Measurements from ENCODE around the gene BCOR. TPM values are rescaled to one million over a fixed set of nuclear protein-coding genes. Genes with fewer than 3 reads are reported as not detected.

BCOR gene
- total and polyA plus RNA-seq, 2 of the 4 experiments (the other 2 are of a cell fraction): 7.5 to 9.0 TPM

- no peak overlapping the region for H2BK20ac ChIP-seq (ENCODE audit: low read depth, low read length)
- H3K4me2 ChIP-seq (ENCODE audit: low read depth, low read length): no peak overlapping the region
- no peak overlapping the region for H4K8ac ChIP-seq (ENCODE audit: low read depth in 2 of 2, low read length in 2 of 2)
- no peak overlapping the region for H3K9ac ChIP-seq (ENCODE audit: low read depth, low read length)
- H3K9me3 ChIP-seq (ENCODE audit: control insufficient read depth, insufficient read depth, low read length): no peaks in the 10 kb centered on the region
- dilution Hi-C loops (cut with HindIII; ENCODE audit: low sequenced_read_pairs, unreplicated experiment): no loop called here
- peak; percentile 70 for DNase-seq
- intact Hi-C loops (cut with micrococcal nuclease): no loop called here
- H3K4me1 ChIP-seq (ENCODE audit: control insufficient read depth, insufficient read depth, low read length): peaks cover 8% of the 10 kb centered on the region
- H2AK5ac ChIP-seq (ENCODE audit: low read depth, low read length): 0 out of 2 replicates have a peak overlapping the region, but pooled peaks have one; percentile 39
- WGBS, 2 experiments (ENCODE audit: extremely low coverage in 2 of 2, insufficient read length in 1 of 2): 69% methylated on average over 3 of the region's 6 CpGs; no CpG with 5 or more reads in 1 of the 2 experiments
- H3K9me1 ChIP-seq (ENCODE audit: insufficient read depth, low read length): peaks cover 3% of the 10 kb centered on the region; the same call in 1 of the 2 replicates
- no peaks in the 10 kb centered on the region for H3K79me1 ChIP-seq (ENCODE audit: low read depth in 1 of 2, low read length in 2 of 2)
- POLR2A ChIA-PET (ENCODE audit: unreplicated experiment): interaction anchor here (0.6 kb wide), 1 partner anchor 1234 kb away, joined by 3 read pairs; no protein-coding TSS in a partner anchor
- H3K36me3 ChIP-seq (ENCODE audit: control insufficient read depth, insufficient read depth, low read length): no peaks in the 10 kb centered on the region
- no peak overlapping the region for H3K4me3 ChIP-seq (ENCODE audit: insufficient read depth, low read depth, low read length)
- H2BK5ac ChIP-seq (ENCODE audit: low read depth, low read length, poor library complexity, severe bottlenecking): no peak overlapping the region
- no peak for TF ChIP-seq SMC3 (IDR thresholded peaks at IDR 0.05; ENCODE audit: low read depth, low read length)
- TF ChIP-seq CHD1 (IDR thresholded peaks at IDR 0.05; ENCODE audit: low read depth, low read length): no peak
- peak; percentile 50; the same call in 1 of the 2 replicates for TF ChIP-seq BHLHE40 (IDR thresholded peaks at IDR 0.05; ENCODE audit: low read depth, low read length)
- no peak for TF ChIP-seq NFE2L2 (IDR thresholded peaks at IDR 0.05; ENCODE audit: low read depth, low read length)
- TF ChIP-seq USF2 (IDR thresholded peaks at IDR 0.05; ENCODE audit: low read depth, low read length): peak; percentile 2; the same call in 1 of the 2 replicates
- no peak for TF ChIP-seq ELK1 (IDR thresholded peaks at IDR 0.05; ENCODE audit: borderline replicate concordance, low read depth, low read length)
- no peak for TF ChIP-seq CTCF (conservative IDR thresholded peaks at IDR 0.05; ENCODE audit: low read depth, low read length)
- no peak for TF ChIP-seq MXI1 (IDR thresholded peaks at IDR 0.05; ENCODE audit: borderline replicate concordance, low read depth, low read length)
- no peak for TF ChIP-seq RFX5 (IDR thresholded peaks at IDR 0.05; ENCODE audit: low read depth, low read length)
- no peaks in the 10 kb centered on the region for H3K27me3 ChIP-seq (ENCODE audit: control insufficient read depth, insufficient read depth, low read length)
- H2AK9ac ChIP-seq (replicated peaks; ENCODE audit: low read depth, low read length, poor library complexity): no peak overlapping the region
- ATAC-seq (ENCODE audit: low read depth): peak; percentile 46
- H2BK15ac ChIP-seq (ENCODE audit: low read depth, low read length): no peak overlapping the region
- no peaks in the 10 kb centered on the region for H4K20me1 ChIP-seq (ENCODE audit: insufficient read depth, low read length)
- no peak overlapping the region for H3K56ac ChIP-seq (ENCODE audit: extremely low read depth, insufficient read depth, low read length)
- H3K14ac ChIP-seq (replicated peaks; ENCODE audit: low read depth, low read length): no peak overlapping the region
- CTCF ChIA-PET: no interaction called here
- H3K4ac ChIP-seq (ENCODE audit: low read depth, low read length): peak overlapping the region; percentile 43; the same call in 1 of the 2 replicates
- H2BK120ac ChIP-seq (ENCODE audit: low read depth, low read length): no peak overlapping the region
- H4K5ac ChIP-seq (ENCODE audit: low read depth, low read length): no peak overlapping the region
- H3K23ac ChIP-seq (ENCODE audit: low read depth, low read length): no peak overlapping the region
- no peak overlapping the region for H4K91ac ChIP-seq (ENCODE audit: insufficient read depth, low read depth, low read length)
- peak overlapping the region; percentile 51 for H2AFZ ChIP-seq (replicated peaks; ENCODE audit: low read length, poor library complexity)
- no peak overlapping the region for H3K27ac ChIP-seq (ENCODE audit: insufficient read depth, low read length)
- no TSS peak for BruUV-seq (replicated peaks)
- in situ Hi-C loops (cut with MboI; ENCODE audit: low sequenced_read_pairs): no loop called here
- no peak overlapping the region for H3K18ac ChIP-seq (ENCODE audit: low read depth, low read length)
Measured at GRCh38 chrX:40130207-40130606, 32.4 kb upstream of the BCOR start.
